Superior temporal gyrus (tissue), 1 donor: ENCODE results near the gene DCXR.

ENCODE experiments used
- DNase-seq: peaks from one replicate; pipeline ENCODE4 v3.0.0-alpha.2; 2016; ENCODE audit errors: extremely low spot score

DCXR gene

GRCh38 chr17:82055023-82055964, 17.8 kb upstream of the DCXR start:
- no peak for DNase-seq

GRCh38 chr17:82054351-82055022, 17.0 kb upstream of the DCXR start:
- DNase-seq: no peak

GRCh38 chr17:82053556-82054263, 16.2 kb upstream of the DCXR start:
- DNase-seq: no peak

- no peak for DNase-seq
Observed at GRCh38 chr17:82053130-82053529, 15.6 kb upstream of the DCXR start.

- no peak for DNase-seq
Observed at GRCh38 chr17:82052638-82053059, 15.2 kb upstream of the DCXR start.

GRCh38 chr17:82051776-82052637, 14.5 kb upstream of the DCXR start, which contains the start of the genes GPS1 and RFNG:
Gene GPS1 (plus strand): TSS chr17:82051898. CDS start chr17:82051932, 34 bp downstream.
Gene RFNG (minus strand): TSS chr17:82051811. CDS start chr17:82051766, 45 bp downstream.
- peak; percentile 61 for DNase-seq

- no peak for DNase-seq
Observed at GRCh38 chr17:82050761-82051641, 13.5 kb upstream of the DCXR start.

GRCh38 chr17:82050152-82050760, 12.8 kb upstream of the DCXR start:
- DNase-seq: no peak

- no peak for DNase-seq
Observed at GRCh38 chr17:82049521-82049971, 12.0 kb upstream of the DCXR start.

GRCh38 chr17:82049106-82049505, 11.6 kb upstream of the DCXR start:
- DNase-seq: no peak

GRCh38 chr17:82048571-82048971, 11.1 kb upstream of the DCXR start:
- no peak for DNase-seq

GRCh38 chr17:82047914-82048570, 10.5 kb upstream of the DCXR start:
- DNase-seq: no peak

GRCh38 chr17:82047379-82047778, 9.9 kb upstream of the DCXR start:
- DNase-seq: no peak

GRCh38 chr17:82046903-82047302, 9.4 kb upstream of the DCXR start:
- no peak for DNase-seq

GRCh38 chr17:82045936-82046484, 8.5 kb upstream of the DCXR start:
- no peak for DNase-seq

- no peak for DNase-seq
Observed at GRCh38 chr17:82043507-82043906, 6.0 kb upstream of the DCXR start.

GRCh38 chr17:82042649-82043048, 5.2 kb upstream of the DCXR start:
- no peak for DNase-seq

- no peak for DNase-seq
Observed at GRCh38 chr17:82041144-82041814, 3.8 kb upstream of the DCXR start.
